PC-3 (cell line): ENCODE data around the gene RPLP2.

ENCODE experiments used
- EZH2 ChIP-seq: fragments of 300-600 bp; sonication (generic); IDR thresholded peaks from one replicate; pipeline ENCODE4 v1.6.1; 2017; ENCODE audit warnings: antibody characterized with exemption, mild to moderate bottlenecking, low read length; ENCODE audit not compliant: unreplicated experiment
- EZH2phosphoT487 ChIP-seq: fragments of 300-600 bp; sonication (generic); IDR thresholded peaks from 2 replicates; pipeline ENCODE4 v1.6.1; 2018; ENCODE audit warnings: mild to moderate bottlenecking, antibody characterized with exemption, low read length, borderline replicate concordance
- TF ChIP-seq, protein P1 (sequence below): fragments of 300-600 bp; sonication (generic); conservative IDR thresholded peaks from 2 replicates; pipeline ENCODE4 v1.5.1; 2017; ENCODE audit warnings: antibody characterized with exemption, low read depth, mild to moderate bottlenecking, low read length

DNA sequence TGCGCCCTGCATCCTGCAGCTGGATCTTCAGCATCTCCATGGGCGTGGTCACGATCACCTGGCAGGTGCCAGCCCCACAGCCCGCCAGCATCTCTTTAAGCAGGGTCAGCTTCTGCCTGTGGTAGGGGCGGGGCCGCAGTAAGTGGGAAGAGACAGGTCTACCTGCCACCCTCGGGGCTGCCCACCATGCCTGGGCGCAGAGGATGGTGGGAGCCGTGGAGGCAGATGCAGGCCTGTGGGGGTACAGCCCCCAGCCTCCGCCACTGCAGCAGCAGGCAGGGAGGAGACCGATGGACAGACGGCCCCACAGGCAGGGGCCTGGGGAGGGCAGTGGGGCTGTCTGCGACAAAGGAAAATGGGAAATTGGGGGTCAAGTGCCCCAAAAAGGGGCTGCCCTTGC lies 16.9 kb upstream of the RPLP2 start:
- TF ChIP-seq, protein P1, sequence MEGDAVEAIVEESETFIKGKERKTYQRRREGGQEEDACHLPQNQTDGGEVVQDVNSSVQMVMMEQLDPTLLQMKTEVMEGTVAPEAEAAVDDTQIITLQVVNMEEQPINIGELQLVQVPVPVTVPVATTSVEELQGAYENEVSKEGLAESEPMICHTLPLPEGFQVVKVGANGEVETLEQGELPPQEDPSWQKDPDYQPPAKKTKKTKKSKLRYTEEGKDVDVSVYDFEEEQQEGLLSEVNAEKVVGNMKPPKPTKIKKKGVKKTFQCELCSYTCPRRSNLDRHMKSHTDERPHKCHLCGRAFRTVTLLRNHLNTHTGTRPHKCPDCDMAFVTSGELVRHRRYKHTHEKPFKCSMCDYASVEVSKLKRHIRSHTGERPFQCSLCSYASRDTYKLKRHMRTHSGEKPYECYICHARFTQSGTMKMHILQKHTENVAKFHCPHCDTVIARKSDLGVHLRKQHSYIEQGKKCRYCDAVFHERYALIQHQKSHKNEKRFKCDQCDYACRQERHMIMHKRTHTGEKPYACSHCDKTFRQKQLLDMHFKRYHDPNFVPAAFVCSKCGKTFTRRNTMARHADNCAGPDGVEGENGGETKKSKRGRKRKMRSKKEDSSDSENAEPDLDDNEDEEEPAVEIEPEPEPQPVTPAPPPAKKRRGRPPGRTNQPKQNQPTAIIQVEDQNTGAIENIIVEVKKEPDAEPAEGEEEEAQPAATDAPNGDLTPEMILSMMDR = no peak
- no peak for TF ChIP-seq EZH2
- no peak for TF ChIP-seq EZH2phosphoT487
